ENCODE data around the gene TRAF3IP1. TPM values are rescaled to one million over a fixed set of nuclear protein-coding genes. Genes with fewer than 3 reads are reported as not detected.
A peak's percentile ranks its signal among the peaks of the same experiment; 100 is the strongest.
"Not testable (repeated sequence)": the region's sequence is repeated elsewhere in the genome, so short reads cannot be mapped to it uniquely, and the experiment has no call there.

Gene TRAF3IP1
- total and polyA plus RNA-seq, 12 donors = 5.5 to 18.5 (median 12.4) TPM

- peaks cover 0 to 20% of the 10 kb centered on the region in 2 donors for H3K36me3 ChIP-seq (replicated peaks in 1 of 2)
- 92 to 99% (median 96%) methylated on average over 8 to 9 of the region's 9 CpGs for WGBS, 4 donors
- DNase-seq = peak in 1 of 7 donors; percentile 42
- no peaks in the 10 kb centered on the region for H3K9me3 ChIP-seq (replicated peaks in 1 of 3)
- H3K27me3 ChIP-seq = no peaks in the 10 kb centered on the region
- no peaks in the 10 kb centered on the region for H3K4me1 ChIP-seq (replicated peaks in 1 of 2)
- no peak overlapping the region for H3K4me3 ChIP-seq
- intact Hi-C loops (cut with DNase I) = no loop called here
- no peak for TF ChIP-seq CTCF (IDR thresholded peaks at IDR 0.05)
- no peak for TF ChIP-seq POLR2A (IDR thresholded peaks at IDR 0.05)
- no peak overlapping the region for H3K27ac ChIP-seq
Measured at GRCh38 chr2:238330391-238330790, 10.1 kb downstream of the TRAF3IP1 start.

GRCh38 chr2:238331916-238332315 is 11.6 kb downstream of the TRAF3IP1 start:
- Histone ChIP-seq H3K9me3 (replicated peaks in 1 of 3) (no peaks in the 10 kb centered on the region), H3K36me3 (replicated peaks in 1 of 2) (peaks cover 0 to 20% of the 10 kb centered on the region in 2 donors), H3K4me1 (replicated peaks in 1 of 2) (no peaks in the 10 kb centered on the region), H3K27me3 (no peaks in the 10 kb centered on the region), H3K27ac (no peak overlapping the region), H3K4me3 (no peak overlapping the region)
- intact Hi-C loops (cut with DNase I) = no loop called here
- DNase-seq = peak in 1 of 7 donors; percentile 13
- WGBS, 4 donors = 87 to 92% (median 91%) methylated on average over 5 of the region's 5 CpGs
- TF ChIP-seq CTCF (IDR thresholded peaks at IDR 0.05) (no peak), POLR2A (IDR thresholded peaks at IDR 0.05) (no peak)

- Histone ChIP-seq H3K4me1 (replicated peaks in 1 of 2) (no peaks in the 10 kb centered on the region), H3K27ac (no peak overlapping the region), H3K9me3 (replicated peaks in 1 of 3) (no peaks in the 10 kb centered on the region), H3K36me3 (replicated peaks in 1 of 2) (peaks cover 0 to 8% of the 10 kb centered on the region in 2 donors), H3K4me3 (no peak overlapping the region), H3K27me3 (no peaks in the 10 kb centered on the region)
- DNase-seq = no peak
- TF ChIP-seq POLR2A (IDR thresholded peaks at IDR 0.05) (no peak), CTCF (IDR thresholded peaks at IDR 0.05) (no peak)
- intact Hi-C loops (cut with DNase I) = no loop called here
- WGBS, 4 donors = 85 to 92% (median 87%) methylated on average over 6 of the region's 6 CpGs
Measured at GRCh38 chr2:238334885-238335284, 14.6 kb downstream of the TRAF3IP1 start.

- H3K4me3 ChIP-seq; H3K27ac ChIP-seq; DNase-seq; H3K4me1 ChIP-seq (replicated peaks in 1 of 2); H3K9me3 ChIP-seq (replicated peaks in 1 of 3); intact Hi-C loops (cut with DNase I); H3K27me3 ChIP-seq; H3K36me3 ChIP-seq (replicated peaks in 1 of 2): not testable (repeated sequence)
- 93 to 97% (median 96%) methylated on average over 8 of the region's 8 CpGs for WGBS, 4 donors
Measured at GRCh38 chr2:238335591-238335990, 15.3 kb downstream of the TRAF3IP1 start.

GRCh38 chr2:238336151-238336550 is 15.8 kb downstream of the TRAF3IP1 start:
- intact Hi-C loops (cut with DNase I) = no loop called here
- no peaks in the 10 kb centered on the region for H3K36me3 ChIP-seq (replicated peaks in 1 of 2)
- H3K9me3 ChIP-seq (replicated peaks in 1 of 3) = no peaks in the 10 kb centered on the region
- 71 to 86% (median 78%) methylated on average over 2 of the region's 2 CpGs for WGBS, 4 donors
- TF ChIP-seq POLR2A (IDR thresholded peaks at IDR 0.05) = no peak
- no peak for TF ChIP-seq CTCF (IDR thresholded peaks at IDR 0.05)
- no peak overlapping the region for H3K4me3 ChIP-seq
- no peaks in the 10 kb centered on the region for H3K4me1 ChIP-seq (replicated peaks in 1 of 2)
- no peak overlapping the region for H3K27ac ChIP-seq
- DNase-seq = peak in 1 of 7 donors; percentile 16
- H3K27me3 ChIP-seq = no peaks in the 10 kb centered on the region
